SK-N-MC (cell line): ENCODE measurements around the gene CHST12.

Source experiments
- DNase-seq: peaks from one replicate; pipeline ENCODE4 v3.0.0-alpha.2; 2011; ENCODE audit warnings: low read depth, low spot score
- H3K27ac ChIP-seq: fragments of 200-600 bp; sonication (generic); 2 replicates; pipeline ENCODE4 v1.5.1; 2016; ENCODE audit warnings: mixed run types
- H3K36me3 ChIP-seq: fragments of 200-600 bp; sonication (generic); 2 replicates; pipeline ENCODE4 v1.6.1; 2017; ENCODE audit warnings: antibody characterized with exemption, low read length, mixed read lengths; ENCODE audit not compliant: insufficient read depth
- H3K4me3 ChIP-seq: fragments of 200-600 bp; sonication (generic); 2 replicates; pipeline ENCODE4 v1.5.1; 2016
- H3K9ac ChIP-seq: fragments of 200-600 bp; sonication (generic); 2 replicates; pipeline ENCODE4 v1.8.0; 2017; ENCODE audit warnings: mixed run types, mixed read lengths; ENCODE audit not compliant: insufficient read length
- H3K9me3 ChIP-seq: fragments of 200-600 bp; sonication (generic); 2 replicates; pipeline ENCODE4 v1.6.1; 2017; ENCODE audit warnings: low read depth, mild to moderate bottlenecking, antibody characterized with exemption, low read length, moderate library complexity, mixed read lengths
- EZH2 ChIP-seq: fragments of 200-600 bp; sonication (generic); IDR thresholded peaks from one replicate; pipeline ENCODE4 v1.6.1; 2017; ENCODE audit warnings: antibody characterized with exemption
- FOXP2 ChIP-seq: optimal IDR thresholded peaks from 2 replicates; pipeline ENCODE3; 2011; ENCODE audit warnings: mild to moderate bottlenecking, moderate library complexity; ENCODE audit not compliant: insufficient read depth; ENCODE audit errors: extremely low read length, control extremely low read depth
- POLR2AphosphoS5 ChIP-seq: IDR thresholded peaks from 2 replicates; pipeline ENCODE4 v1.6.1; 2012; ENCODE audit warnings: mild to moderate bottlenecking, low read depth, low read length, borderline replicate concordance

CHST12 gene

GRCh38 chr7:2359610-2360009 lies 43.8 kb upstream of the CHST12 start:
- TF ChIP-seq FOXP2 (no peak), EZH2 (no peak), POLR2AphosphoS5 (no peak)
- peaks cover 82% of the 10 kb centered on the region for H3K36me3 ChIP-seq
- DNase-seq = no peak
- no peaks in the 10 kb centered on the region for H3K9me3 ChIP-seq
- H3K9ac ChIP-seq = no peak overlapping the region
- no peak overlapping the region for H3K4me3 ChIP-seq
- H3K27ac ChIP-seq = no peak overlapping the region

- Histone ChIP-seq H3K36me3 (peaks cover 92% of the 10 kb centered on the region), H3K9ac (no peak overlapping the region), H3K9me3 (no peaks in the 10 kb centered on the region), H3K4me3 (no peak overlapping the region), H3K27ac (peak overlapping the region; percentile 40; the same call in 1 of the 2 replicates)
- no peak for DNase-seq
- TF ChIP-seq FOXP2 = no peak
- no peak for TF ChIP-seq POLR2AphosphoS5
- no peak for TF ChIP-seq EZH2
Observed at GRCh38 chr7:2360796-2361195, 42.6 kb upstream of the CHST12 start.

GRCh38 chr7:2362385-2363088 lies 40.9 kb upstream of the CHST12 start:
- H3K4me3 ChIP-seq = no peak overlapping the region
- H3K9me3 ChIP-seq = no peaks in the 10 kb centered on the region
- no peak overlapping the region for H3K27ac ChIP-seq
- peaks cover 95% of the 10 kb centered on the region for H3K36me3 ChIP-seq
- no peak for TF ChIP-seq EZH2
- TF ChIP-seq FOXP2 = no peak
- no peak for TF ChIP-seq POLR2AphosphoS5
- no peak for DNase-seq
- no peak overlapping the region for H3K9ac ChIP-seq

GRCh38 chr7:2369139-2369538 lies 34.3 kb upstream of the CHST12 start:
- Histone ChIP-seq H3K9me3 (no peaks in the 10 kb centered on the region), H3K9ac (no peak overlapping the region), H3K27ac (no peak overlapping the region), H3K4me3 (no peak overlapping the region), H3K36me3 (peaks cover 99% of the 10 kb centered on the region)
- TF ChIP-seq POLR2AphosphoS5 (no peak), EZH2 (no peak), FOXP2 (no peak)
- DNase-seq = no peak

GRCh38 chr7:2371329-2371728 lies 32.1 kb upstream of the CHST12 start:
- TF ChIP-seq FOXP2 (no peak), EZH2 (no peak), POLR2AphosphoS5 (no peak)
- no peak for DNase-seq
- no peak overlapping the region for H3K27ac ChIP-seq
- no peak overlapping the region for H3K9ac ChIP-seq
- no peak overlapping the region for H3K4me3 ChIP-seq
- H3K36me3 ChIP-seq = peaks cover 99% of the 10 kb centered on the region
- H3K9me3 ChIP-seq = no peaks in the 10 kb centered on the region

GRCh38 chr7:2372724-2373123 lies 30.7 kb upstream of the CHST12 start:
- no peak for DNase-seq
- Histone ChIP-seq H3K9me3 (no peaks in the 10 kb centered on the region), H3K27ac (no peak overlapping the region), H3K9ac (no peak overlapping the region), H3K36me3 (peaks cover 96% of the 10 kb centered on the region), H3K4me3 (no peak overlapping the region)
- TF ChIP-seq FOXP2 = no peak
- no peak for TF ChIP-seq EZH2
- TF ChIP-seq POLR2AphosphoS5 = no peak

- H3K9ac ChIP-seq = no peak overlapping the region
- DNase-seq = no peak
- H3K4me3 ChIP-seq = no peak overlapping the region
- TF ChIP-seq FOXP2 (no peak), EZH2 (no peak), POLR2AphosphoS5 (no peak)
- no peaks in the 10 kb centered on the region for H3K9me3 ChIP-seq
- no peak overlapping the region for H3K27ac ChIP-seq
- peaks cover 92% of the 10 kb centered on the region for H3K36me3 ChIP-seq
Observed at GRCh38 chr7:2373124-2373556, 30.3 kb upstream of the CHST12 start.

- Histone ChIP-seq H3K4me3 (no peak overlapping the region), H3K27ac (no peak overlapping the region), H3K9me3 (no peaks in the 10 kb centered on the region), H3K9ac (no peak overlapping the region), H3K36me3 (peaks cover 90% of the 10 kb centered on the region)
- DNase-seq = no peak
- TF ChIP-seq EZH2 (no peak), FOXP2 (no peak), POLR2AphosphoS5 (no peak; the same call in 1 of the 2 replicates)
Observed at GRCh38 chr7:2373646-2374045, 29.8 kb upstream of the CHST12 start.

- Histone ChIP-seq H3K27ac (no peak overlapping the region), H3K4me3 (no peak overlapping the region), H3K9me3 (no peaks in the 10 kb centered on the region), H3K36me3 (peaks cover 90% of the 10 kb centered on the region), H3K9ac (no peak overlapping the region)
- DNase-seq = no peak
- no peak for TF ChIP-seq FOXP2
- TF ChIP-seq POLR2AphosphoS5 = no peak
- TF ChIP-seq EZH2 = no peak
Observed at GRCh38 chr7:2374401-2374800, 29.0 kb upstream of the CHST12 start.
